HG03139 (cell line): ENCODE measurements around the gene SLCO2A1.

Source experiments
- ATAC-seq: cut with Tn5 transposase; IDR thresholded peaks from one replicate; pipeline ENCODE4 v1.9.1; 2021; ENCODE audit not compliant: unreplicated experiment

The SLCO2A1 gene

DNA sequence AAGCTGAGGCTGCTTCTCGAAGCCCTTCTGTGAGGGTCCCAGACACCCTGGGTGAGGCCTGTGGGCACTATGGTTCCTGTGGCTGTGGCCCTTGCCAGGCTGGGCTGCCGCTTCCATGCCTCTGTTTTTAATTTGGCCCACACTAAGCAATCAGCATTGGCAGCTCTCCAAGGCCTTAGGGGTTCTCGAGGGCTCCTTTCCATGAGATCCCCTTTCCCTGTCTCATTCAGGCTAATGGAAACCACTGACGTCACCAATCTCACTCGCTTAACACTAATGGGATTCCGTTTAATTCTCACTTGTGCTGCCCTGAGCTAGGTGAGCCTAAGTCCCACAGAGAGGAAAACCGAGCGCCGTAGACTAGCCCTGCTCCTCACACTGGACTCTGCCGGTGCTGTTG lies 73.8 kb downstream of the SLCO2A1 start:
- no peak for ATAC-seq

DNA sequence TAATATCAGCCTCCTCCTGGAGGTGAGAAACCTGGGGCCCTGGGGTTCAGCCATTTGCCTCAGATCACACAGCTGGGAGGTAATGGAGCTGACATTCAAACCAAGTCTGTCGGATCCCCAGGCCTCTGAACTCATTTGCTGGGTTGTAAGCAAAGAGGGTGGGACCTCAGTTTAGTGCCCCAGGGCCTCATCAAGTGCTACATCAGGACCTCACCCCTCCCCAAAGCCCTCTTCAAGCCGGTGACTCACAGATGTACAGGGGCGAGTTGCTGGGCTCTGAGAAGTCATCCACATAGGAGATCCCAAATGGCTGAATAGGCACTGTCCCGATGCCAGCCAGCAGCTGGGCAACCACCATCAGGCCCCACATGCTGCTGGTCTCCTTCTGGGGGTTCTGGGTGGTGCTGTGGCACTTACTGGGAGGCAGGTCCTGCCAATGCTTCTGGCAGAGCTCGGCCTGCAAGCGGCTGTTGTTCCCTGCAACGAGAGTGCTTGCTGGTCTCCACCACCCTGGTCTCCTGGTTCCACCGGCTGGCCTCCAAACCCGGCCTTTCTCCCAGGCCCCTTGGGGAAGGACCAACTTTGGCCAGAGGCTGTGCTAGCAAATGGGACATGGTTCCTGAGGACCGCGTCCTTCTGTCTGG lies 74.9 kb downstream of the SLCO2A1 start:
- ATAC-seq = no peak

DNA sequence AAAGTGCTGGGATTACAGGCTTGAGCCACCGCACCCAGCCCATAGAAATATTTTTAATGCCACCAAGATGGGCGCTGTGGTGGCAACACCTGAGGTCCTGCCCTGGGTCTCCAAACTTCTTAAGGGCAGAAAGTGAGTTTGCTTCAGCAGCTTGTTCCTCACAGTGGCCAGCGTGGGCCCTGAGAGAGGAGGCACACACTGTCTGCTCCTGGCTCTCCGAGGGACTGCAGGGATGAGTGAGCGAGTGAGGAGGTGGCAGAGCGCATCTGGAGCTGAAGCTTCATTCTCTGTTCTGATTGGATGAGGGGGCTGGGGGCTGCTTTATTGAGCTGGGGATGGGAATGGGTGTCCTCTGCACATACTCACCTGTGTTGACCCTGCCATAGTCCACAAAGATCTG lies 76.4 kb downstream of the SLCO2A1 start:
- no peak for ATAC-seq

DNA sequence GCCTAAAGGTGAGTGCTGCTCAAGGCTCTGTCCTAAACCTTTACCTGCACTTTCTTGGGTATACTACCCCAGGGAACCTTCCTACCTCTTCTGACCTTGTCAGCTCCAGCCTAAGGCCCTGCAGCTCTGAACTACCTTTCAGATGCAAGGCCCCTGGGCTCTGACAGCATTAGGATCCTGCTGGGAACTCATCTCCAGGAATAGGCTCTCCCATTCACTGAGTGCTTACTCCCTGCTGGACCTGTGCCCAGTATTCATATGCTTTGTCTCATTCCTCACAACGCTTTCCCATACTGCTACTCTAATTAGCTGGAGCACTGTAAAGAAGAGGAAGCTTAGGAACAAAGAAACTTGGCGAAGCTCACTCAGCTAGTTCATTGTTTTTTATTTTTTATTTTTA lies 80.3 kb downstream of the SLCO2A1 start:
- no peak for ATAC-seq

DNA sequence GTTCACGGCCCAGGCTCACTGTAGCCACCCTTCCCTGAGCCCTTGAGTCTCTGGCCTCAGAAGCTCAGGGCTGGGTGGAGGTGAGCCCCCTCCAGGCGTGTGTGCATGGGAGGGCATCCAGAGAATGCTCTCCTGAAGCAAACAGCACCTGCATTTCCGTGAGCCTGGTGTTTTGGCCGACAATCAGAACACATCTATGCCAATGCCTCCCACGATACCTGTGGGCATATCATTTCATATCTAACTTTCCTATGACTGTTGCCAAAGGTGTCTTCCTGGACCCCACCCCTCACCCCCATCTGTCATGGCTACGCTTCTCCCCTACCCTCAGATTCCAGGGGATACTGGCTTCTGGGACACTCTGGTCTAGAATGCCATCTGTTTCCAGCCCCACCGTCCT lies 80.7 kb downstream of the SLCO2A1 start:
- ATAC-seq = no peak

DNA sequence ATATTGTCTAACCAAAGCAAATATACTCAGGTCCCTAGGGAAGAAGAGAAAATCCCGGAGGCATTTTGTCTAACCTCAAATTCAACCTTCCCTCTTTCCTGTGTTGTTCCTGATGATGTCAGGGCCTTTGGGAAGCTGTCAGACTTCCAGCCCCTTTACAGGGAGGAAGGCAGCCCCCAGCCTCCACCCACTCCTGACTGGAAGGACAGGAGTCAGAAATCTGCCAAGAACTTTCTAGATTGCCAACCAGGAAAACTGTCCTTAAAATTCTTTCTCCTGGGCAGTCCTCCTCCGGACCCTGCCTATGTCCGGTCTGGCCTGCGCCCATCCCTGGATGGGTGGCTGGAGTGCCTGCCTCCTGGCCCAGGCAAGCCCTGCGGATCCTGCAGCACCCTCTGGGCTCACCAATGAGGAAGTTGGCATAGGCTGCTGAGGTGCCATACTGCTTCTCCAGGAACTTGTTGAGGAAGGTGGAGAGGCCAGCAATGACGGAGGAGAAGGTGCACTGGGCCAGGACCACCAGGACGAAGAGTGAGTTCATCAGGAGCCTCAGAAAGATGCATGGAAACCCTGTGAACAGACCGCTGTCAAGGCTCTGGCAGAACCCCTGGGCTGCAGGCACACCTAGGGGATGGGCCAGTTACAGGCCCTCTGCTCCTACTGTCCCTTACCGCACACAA lies 81.5 kb downstream of the SLCO2A1 start:
- no peak for ATAC-seq

DNA sequence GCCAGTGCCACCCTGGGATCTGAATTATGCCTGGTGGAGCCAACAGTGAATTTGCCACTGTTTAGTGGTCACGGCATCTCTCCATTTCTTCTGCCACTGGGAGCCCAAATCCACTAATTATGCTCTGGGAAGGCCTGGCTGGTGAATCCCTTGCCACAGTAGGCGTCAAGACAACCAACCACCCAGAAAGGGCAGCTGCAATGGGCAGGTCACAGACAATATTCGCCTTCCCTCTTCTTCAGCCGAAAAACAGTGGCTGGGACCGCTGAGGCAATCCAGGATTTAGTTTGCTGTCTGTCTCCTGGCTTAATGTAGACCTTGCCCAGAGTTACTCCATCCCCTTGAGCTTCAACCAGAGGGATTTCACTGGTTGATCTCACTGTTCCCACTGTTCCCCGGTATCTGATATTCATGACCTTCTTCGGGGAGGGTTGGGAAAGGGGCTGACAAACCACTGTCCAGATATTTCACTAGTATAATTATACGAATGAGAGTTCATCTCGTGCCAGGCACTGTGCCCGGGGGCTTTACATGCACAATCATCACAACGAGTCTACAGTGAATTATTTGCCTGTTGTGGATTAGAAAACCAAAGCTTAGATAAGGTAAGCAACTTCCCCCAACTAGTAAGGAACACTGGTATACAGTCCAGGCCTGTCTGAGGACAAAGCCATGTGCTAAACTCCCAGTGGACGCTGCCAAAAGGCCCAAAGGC lies 84.2 kb downstream of the SLCO2A1 start:
- no peak for ATAC-seq

DNA sequence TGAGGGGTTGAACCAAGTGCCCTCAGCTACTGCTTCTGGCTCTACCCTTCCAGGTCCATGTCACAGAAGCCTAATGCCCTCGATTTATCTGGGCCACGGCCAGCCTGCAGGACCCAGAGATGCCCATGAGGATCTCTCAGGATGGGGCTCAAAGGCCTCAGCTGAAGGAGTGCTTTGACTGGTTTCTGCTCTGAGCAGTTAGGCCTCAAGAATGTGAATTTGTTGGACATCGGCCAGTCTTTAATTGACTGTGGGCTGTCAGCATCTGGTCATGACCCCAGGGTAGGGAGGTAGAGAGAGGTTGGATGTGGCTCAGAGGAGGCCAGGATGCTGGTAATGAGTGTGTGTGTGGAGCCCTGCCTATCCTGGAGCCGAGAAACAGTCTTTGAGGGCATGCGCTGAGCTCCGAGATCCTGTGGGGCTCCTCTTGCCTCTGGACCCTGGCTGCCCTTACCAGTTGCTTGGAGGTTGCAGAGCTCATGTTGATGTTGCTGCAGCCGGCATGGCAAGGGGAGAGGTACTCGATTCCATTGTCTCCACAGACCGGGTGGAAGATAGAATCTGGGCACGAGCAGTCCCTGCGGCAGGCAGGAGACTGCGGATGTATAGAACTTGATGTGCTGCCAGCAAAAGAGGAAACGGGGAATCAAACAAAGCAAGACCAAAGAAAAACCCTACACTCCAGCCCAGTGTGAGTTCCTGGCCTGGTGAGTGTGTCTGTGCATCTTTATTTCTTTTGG lies 84.9 kb downstream of the SLCO2A1 start:
- ATAC-seq = no peak

DNA sequence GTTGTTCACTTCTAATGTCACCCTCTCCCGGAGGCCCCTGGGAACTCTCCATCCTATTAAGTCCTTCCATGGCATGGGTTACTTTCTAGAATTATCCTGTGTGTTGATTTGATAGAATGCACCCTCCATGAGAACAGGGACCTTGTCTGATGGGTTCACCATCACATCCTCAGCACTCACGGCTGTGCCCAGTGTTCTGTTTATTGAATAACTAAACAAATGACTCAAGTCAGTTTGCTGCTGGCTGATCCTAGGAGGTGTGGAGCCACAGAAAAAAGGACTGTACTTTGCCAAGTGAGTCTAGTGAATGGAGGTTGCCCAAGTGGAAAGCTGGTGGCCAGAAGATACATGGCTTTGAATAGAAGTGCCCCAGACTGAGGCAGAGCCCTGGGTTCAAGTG lies 85.5 kb downstream of the SLCO2A1 start:
- no peak for ATAC-seq

DNA sequence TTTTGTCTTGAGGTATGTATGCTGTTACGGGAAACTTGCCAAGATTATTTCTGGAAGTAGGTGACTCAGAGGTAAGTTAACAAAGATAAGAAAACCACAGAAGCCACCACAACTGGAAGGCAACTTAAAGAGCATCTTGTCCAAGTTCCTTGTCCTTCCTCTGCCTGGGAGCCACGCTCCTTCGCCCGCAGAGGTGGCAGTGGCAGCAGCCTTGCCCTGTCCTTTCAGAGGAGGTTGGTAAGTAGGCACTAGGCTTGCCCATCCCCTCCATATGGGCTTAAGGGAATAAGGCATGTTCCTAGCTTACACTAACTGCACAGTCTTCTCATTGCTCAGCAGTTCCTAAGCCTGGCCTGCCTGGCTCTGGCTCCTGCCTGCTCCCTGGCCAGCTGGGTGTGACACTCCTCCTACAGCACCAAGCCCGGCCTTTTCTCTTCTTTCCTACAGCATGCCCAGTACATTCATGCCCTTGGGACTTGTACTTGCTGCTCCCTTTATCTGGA lies 86.0 kb downstream of the SLCO2A1 start:
- no peak for ATAC-seq

DNA sequence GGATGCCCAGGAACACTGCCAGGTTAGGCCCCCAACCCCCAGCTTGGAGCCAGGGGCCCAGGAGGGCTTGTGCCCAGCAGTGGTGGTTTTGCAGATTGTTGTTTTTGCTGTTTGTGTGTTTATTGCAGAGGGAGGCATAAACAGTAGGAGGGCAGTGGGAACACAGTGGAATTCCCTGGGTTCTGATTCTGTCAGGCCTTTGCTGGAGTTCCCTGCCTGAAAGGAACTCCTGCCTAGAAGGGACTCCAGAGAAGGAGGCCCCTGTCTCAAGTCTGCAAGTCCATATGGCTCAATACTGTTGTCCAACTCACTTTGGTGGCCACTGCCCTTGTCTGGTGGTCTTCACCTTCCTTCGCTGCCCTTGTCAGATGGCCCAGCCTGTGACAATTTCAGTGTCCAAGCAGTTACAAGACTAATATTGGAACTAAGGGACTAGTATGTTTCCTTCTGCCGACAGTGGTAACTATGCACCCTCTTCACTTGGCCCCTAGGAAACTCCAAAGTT lies 86.6 kb downstream of the SLCO2A1 start:
- ATAC-seq = no peak

DNA sequence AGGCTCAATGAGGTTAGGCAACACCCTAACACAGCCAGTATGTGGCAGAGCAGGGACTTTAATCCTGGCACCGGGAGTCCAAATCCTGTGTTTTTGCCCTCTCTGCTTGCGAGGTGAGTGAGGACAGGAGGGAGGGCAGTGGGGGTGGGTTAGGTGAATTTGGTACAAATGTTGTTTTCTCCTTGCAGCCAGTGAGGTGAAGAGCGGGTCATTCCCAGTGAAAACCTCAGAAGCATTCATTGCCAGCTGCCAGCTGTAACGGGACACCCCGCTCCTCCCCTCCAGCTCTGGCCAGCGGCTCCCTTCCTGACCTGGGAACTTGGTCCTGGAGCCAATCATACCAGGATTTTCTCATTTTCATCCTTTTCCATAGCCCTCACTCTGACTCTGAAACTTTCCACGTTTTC lies 88.3 kb downstream of the SLCO2A1 start:
- ATAC-seq = no peak

DNA sequence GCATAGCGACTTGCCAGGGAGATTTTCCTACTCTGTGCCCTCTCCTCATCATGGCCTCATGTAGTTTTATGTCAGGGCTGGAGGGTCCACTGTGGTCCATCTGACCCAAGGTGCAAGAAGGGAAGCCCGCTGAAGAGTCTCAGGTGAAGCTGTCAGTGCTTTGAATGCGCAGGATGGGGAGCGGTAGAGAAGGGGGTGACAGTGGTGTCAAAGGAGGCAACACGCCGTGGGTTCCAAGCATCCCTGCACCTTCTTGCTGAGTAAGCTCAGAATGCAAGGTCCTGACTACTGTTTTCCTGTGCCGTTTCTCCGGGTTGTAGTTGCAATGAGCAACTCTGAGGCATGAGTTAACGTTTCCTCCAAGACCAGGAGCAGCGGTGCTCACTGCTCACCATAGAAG lies 89.2 kb downstream of the SLCO2A1 start:
- no peak for ATAC-seq

DNA sequence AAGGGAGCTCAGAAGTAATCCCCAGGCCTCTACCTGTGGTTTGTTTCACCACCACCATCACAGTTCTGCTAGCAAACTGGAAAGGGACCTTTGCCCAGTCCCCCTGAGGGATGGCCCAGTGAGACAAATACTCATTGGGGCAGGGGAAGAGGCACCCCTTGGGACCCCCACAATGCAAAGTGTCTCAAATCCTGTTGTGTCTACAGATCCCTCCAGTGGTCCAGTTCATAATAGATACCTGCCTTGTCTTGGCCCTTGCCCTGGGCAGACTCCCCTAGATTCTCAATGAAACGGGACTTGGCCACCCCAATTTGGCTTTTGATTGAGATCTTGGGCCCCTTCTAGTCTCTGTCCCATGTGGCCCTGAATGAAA lies 90.3 kb downstream of the SLCO2A1 start:
- no peak for ATAC-seq

DNA sequence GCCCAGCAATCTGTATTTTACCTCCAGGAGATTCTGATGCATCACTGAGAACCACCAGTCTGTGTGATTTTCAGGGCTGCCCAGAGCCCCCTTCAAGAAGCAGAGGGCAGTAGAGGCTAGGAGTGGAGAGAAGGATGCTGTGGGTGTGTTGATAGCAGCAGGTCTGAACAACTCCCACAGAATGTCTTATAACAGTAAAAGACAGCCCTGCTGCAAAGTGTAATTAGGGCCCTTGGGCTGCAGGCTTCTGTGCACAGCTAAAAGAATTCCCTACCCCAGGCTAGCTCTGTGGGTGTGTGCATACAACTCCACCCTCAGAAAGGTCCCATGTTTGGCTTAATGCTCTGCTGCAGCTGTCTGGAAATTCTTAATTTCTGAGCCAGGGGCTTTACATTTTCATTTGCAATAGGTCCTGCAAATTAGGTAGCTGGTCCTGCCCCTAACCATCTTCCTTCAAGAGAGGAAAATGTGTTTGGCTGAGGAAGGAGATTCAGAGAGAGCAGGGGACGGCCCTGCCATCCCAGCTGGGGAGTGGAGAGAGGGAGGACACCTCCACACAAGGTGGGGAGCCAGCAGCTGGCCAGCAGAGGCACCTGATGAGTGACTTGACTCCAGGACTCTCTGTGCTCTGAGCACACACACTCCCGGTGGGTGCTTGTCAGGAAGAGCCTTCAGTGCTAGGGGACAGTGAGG lies 90.8 kb downstream of the SLCO2A1 start:
- ATAC-seq = no peak

DNA sequence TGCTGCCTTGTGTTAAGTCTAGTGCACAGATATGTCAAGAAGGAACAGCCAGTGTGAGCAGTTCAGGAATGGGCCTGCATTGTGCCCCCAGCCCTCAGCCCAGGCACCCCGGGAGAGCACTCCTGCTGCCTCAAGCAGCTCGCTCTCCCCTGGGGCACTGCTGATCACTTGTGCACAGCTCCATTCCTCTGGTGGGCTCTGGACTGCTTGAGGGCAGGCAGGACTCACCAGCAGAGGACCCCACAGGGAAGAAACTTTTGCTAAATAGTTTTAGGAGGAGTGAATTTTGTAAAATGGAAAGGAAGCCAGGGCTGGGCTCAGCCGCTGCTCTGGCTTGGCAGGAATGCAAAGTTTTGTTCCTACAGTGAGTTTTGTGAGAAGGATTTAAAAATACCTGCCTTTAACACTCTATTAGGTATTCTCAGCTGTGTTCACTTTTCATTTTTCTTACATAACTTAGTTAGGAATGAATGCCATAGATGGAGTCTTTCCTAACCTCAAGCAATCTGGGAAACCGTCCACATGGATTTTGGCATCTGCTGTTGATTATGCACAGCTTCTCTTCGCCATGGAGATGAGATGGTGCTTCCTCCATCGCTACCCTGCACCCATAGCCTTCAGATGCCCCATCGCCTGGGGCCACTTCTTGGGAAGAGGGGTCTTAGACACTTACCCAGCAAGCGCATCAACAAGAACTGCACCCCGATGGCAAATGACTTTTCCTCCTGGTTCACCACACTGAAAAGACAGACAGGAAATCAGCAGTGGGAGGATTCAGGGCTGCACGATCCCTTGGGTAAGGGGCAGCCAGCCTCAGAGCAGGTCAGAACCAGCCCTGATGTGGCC lies 91.7 kb downstream of the SLCO2A1 start:
- no peak for ATAC-seq

DNA sequence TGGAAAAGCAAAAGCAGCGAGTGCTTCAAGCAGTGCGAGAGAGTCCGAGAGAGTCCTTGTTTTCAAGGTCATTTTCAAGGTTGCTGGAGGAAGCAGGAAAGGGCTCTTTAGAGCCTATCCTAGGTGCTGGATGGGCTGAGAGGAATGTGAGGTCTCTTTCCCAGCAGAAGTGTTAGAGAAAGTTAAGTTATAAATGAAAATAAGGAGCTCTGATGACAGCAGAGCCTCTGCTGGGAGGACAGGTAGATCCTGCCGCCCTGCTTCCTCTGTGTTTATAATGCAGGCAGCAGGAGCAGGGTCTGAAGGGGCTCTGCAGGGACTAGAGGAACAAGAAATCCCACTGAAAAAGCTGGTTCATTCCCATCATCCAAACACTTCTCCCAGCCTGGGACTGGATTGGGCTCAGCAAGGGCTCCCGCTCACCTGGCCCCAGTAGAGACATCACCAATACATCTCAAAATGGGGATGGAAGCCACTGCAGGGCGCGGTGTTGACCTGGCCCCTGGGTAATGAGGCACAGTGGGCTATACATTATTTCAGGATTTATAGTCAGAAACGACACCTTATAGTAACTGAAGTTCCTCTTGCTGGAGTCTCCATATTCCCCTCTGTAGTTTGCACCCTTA lies 92.6 kb downstream of the SLCO2A1 start:
- ATAC-seq = no peak

DNA sequence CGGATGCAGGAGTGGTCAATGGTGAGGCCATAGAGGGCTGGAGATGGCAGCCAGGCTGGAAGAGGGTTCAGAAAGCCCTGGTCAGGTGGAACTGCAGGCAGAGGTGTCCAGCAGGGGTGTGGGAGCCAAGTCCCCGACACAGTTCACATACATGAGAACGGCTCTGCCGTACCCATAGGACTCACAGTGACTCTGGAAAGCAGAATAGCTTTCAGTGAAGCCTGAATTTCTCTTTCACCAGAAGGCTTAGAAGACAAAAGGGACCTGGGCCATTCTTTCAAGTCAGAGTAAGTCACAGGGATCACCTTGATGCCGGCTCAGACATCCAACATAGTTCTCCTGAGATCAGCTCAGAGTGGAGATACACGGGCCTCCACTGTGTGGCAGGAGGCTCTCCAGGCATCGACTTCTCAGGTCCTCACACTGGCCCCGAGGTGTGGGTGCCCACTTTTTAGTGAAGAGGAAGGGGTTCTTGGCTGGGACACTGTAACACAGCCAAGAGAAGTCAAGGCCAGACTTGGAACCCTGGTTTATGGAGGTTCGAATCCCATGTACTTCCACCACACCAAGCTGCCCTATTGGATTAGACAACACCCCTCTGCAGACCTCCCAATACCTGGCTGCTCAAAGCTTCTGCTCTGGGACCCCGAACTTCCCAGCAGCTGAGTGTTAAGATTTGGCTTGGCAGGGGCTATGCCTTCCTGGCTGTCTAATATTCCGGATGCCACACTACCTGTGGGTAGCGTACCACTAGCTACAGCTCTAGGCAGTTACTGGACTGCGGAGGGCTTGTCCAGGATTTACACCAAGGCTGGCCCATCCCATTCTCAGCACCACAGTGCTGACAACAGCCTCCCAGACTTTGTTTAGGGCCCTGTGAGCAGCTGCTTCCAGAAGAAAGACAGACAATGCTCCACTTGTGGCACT lies 93.6 kb downstream of the SLCO2A1 start:
- no peak for ATAC-seq
